Measurements from ENCODE around the gene FHIT.

The FHIT gene

DNA sequence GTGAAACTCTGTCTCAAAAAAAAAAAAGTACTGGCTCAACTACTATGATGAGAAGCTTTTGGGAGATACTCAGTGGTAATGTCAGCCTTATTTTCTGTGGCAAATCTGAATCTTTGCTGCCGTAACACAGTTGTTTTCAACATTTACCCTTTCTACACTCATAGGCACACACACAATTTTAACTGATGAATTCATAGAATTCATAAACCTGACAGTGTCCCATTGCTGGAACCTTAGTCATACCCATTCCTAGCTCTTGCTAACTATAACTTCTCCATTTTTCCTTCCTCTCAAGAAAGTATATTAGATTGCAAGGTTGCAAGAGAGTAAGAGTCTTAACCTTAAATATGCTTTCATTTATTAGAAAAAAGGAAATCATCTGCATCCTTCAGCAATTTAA, 496.6 kb downstream of the FHIT start:
- no peak for DNase-seq

DNA sequence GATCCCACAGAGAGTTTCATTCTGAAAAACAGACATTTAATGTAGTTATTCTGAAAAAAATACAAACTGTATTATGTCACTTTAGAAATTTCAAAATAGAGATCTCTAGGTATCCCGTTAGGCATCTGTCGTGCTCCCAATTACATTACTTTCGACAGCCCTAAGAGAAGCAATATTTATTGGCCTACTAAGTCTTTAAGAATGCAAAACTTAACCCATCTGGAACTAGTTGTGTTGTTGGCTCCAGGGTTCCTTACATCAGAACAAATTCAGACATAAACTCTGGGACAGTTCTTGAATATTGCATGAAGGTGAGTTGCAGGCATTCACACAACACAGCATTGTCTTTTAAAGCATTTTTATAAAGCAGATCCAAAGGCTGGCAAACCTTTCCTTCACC, 498.4 kb downstream of the FHIT start:
- DNase-seq: no peak

DNA sequence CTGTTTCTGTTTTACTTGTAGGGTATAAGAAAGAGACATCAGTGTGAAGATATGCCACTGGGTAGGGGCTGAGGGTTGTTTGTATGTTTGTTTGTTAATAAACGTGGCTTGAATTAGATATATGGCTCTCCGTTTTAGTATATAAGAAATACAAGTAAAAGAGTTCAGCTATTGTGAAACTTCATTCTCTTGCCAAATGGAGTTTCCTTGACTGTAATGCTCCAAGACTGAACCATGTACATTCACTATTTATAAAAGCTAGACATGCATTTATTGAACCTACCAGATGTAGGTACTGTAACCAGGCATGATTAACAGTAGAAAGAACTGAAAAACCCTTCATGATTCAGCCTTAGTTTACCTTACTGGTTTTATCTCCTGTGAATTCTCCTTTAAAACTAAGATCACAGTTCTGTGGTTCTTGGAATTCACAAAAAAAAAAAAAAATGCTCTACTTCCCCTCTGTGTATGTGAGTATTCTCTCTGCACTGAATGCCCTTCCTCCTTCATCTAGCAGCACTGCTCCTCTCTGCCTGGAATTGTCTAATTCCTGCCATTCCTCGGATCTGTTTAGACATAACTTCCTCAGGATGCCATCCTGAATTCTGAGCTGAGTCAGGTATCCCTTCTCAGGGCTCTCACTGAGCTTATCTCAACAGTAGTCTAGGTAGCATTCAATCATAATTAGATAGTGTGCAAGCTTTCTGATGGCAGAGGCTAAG, 504.4 kb downstream of the FHIT start:
- no peak for DNase-seq

DNA sequence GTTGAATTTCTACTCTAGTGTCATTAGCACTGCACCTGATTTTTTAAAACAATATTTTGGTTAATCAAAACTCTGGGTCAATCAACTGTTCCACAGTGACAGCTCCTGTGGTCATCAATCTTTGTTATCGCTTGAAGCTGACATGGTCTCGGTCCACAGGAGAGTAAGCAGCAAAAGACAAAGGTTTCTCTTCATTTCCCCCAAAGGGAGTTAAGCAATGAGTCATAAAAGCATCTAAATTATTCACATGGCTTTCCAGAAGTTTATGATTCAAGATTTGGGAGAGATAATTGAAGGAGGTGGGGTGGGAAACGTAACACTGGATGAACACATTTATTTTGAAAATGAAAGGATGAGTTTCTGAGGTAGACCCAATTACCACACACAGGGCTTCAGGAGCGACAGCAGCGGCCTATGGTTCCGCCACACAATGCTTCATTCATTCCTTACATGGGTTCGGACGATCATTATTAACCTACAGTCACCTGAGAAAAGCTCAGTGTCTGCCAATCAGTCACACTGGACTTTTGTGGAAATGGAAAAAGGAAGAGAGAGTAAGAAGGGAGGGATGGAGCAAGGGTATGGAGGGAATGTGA, 505.1 kb downstream of the FHIT start:
- no peak for DNase-seq

DNA sequence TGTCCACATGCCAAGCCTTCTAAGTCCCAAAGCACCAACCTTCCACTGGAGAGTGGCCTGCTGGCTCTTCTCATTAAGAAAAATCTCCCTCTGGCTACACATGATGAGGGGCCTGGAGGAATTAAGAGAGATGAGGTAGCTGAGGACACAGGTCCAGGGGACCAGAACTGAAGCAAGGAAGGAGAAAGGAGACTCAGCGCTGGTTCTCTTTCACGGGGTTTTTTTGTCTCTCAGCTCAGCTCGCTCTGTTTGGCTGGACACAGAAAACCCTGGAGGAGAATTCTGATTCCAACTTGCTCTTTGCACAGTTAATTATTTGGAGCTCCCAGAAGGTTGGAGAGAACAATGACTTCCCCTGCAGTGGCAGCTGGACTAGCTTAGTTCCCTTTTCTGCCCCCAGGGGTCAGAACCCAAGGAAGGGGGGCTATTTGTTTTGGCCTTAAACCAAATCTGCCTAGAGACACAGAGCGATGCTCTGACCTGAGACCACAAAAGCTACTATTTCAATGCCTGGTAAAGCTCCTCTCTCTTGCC, 507.6 kb downstream of the FHIT start:
- peak; percentile 62 to 86 for DNase-seq

DNA sequence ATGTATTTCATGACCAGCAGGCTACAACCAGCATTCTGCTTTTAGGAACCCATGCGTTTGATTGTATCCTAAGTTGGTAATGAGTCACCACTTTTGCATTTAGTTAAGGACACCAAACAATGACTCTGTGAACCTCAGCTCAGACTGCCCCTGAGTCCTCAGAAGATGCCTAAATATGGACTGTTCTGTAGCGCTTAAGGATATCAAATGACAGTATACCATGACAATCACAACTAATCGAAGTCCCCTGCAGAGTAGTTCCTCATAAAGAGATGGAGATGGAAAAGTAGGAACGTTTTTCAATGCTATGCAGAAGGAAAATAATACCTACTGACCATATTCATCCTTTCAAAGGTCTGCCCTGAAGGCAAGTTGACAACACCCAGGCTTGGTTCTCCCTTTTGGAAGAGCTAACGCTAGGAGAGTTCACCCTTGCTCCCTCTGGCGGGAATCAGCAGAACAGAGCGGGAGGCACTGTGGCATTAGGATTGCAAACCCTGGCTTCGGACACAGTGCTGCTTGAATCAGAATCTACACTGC, 508.6 kb downstream of the FHIT start:
- DNase-seq: no peak

DNA sequence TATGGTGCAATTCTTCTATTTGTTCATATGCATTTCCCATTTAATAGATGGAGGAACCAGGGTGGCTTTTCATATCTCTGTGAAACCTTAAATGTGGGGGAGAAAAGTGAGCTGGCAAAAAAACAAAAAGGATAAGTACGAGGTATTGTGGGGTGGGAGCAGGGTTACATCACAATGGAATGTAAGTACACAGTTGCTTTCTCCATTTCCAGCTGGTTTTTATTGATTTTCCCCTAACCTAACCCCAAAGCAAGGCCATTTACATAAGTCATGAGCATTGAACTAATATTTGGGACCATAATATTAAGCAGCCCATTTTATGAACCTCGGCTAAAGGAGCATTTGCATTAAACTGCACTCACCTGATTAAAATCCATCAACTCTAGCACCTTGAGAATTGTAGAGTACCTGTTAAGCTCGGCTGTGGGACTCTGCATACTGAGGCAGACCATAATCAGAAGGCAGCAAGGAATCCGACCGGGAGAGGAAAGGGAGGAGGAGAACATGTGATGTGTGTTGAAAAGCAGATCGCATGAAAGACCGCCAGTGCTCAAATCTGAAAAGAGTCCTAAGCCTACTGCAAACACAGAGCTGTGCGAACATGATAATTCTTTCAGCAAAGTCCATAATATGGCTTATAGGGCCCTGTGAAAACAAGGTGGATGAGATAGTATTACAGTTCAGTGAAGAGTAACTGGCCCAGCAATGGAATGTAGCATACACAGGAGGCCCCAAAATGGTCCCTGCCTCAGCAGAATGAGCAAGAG, 513.4 kb downstream of the FHIT start:
- DNase-seq: no peak

DNA sequence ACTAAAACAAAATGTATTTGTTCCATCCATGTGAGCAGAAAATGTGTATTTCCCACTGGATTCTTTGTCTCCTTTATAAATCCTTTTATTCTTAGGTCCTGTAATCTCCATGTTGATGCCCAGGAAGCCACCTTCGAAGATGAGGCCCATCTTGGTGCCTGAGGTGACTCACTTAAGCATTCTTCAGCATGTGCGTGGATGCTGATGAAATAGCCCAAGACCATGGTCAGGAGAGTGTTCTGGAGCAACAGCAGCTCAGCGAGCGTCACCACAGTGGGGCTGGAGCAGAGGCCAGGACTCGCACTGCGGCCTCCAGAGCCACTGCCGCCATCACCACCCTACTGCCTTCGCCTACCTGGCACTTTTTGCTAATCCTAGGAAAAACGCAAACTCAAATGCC, 520.9 kb downstream of the FHIT start:
- DNase-seq: no peak

DNA sequence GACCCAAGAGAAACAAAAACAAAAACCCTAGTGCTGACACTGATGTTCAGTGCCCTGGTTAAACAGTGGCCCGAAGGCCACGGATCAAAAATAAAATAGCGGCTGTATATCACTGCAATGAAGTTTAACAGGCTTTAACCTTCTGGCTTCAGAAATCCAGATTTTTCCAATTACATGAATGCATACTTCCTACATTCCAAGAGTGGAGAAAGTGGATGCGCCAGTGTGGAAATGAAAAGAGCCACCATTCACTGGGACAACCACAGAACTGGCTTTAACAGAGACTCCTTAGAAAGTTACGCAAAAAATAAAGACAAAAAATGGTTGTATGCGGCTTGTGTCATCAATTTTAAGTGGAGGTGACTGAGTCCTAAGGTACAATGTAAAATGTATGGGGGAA, 522.2 kb downstream of the FHIT start:
- no peak for DNase-seq

DNA sequence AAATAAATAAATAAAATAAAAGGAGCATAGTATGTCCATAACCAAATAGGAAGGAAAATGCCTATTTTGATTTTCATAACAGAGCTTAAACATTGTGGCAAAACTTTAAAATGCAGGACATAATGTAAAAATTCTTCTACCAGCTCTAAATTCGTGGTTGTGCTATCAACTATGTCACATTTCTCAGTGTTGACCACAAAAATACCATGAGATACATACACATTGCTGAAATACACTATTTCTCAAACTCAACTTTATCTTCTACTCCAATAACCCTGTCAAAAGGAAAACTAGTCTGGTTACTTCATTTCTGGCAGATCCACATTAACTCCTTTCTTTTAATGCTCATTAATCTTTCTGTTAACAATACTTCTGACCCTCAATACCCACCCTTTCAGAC, 523.2 kb downstream of the FHIT start:
- DNase-seq: no peak

DNA sequence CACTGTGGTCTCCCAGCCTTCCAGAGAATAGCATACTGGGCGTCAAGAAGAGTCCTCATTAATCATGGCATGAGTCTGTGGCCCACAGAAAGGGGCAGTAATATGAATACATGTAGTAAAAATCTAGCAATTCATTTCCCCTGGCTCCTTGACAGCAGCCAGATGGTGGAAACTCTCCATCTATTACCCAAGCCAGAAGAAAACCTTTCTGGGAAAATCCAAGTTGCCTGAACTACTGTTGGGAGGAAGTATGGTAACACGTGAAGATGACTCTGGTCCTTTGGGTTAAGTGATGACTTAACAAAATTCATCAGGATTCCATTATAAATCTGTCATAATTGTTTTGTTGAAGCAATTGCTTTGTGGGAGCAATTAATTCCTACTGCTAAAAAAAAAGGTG, 530.5 kb downstream of the FHIT start:
- no peak for DNase-seq

DNA sequence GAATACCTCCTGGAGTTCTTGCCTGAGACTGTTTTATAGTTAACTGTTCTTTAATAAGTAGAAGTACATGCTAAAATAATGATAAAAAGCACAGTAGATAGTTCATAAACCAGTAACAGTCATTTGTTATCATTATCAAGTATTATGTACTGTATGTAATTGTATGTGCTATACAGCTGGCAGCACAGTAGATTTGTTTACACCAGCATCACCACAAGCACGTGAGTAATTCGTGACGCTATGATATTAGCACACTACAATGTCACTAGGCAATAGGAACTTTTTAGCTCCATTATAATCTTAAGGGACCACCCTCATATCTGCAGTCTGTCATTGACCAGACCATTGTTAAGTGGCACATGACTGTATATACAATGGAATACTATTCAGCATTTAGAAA, 534.7 kb downstream of the FHIT start:
- no peak for DNase-seq

DNA sequence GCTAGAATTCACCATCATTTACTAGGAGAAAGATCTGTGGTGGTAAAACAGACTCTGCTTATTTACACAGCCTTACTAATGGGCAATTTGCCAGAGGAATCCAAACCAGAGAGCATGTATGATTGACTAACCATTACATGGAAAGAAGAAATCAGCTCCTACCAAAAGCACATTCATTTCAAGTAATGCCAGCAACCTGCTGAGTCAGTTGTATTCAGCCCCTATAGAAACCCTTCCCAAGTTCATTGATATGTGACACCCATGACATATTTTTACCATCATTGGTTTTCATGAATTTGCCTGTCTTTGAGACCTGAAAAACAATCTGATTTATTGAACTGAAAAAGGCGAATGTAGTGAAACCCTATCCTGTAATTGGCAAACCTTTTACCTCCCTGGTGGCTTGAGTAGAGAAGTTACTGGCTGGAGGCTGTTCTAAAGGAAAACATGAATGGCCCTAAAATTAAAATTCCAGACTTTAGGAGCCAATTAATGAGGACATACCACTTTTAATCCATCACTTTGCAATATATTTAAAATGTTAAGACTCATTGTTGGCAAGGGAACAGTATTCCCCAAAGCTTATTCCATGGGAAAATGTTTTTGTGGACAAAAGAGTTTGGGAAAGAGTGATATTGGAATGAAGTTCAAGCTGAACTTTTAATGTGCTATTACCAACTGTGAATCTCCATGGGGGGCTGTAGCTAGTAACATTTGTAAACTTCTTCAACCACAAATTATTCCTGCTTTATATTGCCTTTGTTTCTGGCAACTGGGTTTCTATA, 542.9 kb downstream of the FHIT start:
- peak; percentile 19 to 60 for DNase-seq

DNA sequence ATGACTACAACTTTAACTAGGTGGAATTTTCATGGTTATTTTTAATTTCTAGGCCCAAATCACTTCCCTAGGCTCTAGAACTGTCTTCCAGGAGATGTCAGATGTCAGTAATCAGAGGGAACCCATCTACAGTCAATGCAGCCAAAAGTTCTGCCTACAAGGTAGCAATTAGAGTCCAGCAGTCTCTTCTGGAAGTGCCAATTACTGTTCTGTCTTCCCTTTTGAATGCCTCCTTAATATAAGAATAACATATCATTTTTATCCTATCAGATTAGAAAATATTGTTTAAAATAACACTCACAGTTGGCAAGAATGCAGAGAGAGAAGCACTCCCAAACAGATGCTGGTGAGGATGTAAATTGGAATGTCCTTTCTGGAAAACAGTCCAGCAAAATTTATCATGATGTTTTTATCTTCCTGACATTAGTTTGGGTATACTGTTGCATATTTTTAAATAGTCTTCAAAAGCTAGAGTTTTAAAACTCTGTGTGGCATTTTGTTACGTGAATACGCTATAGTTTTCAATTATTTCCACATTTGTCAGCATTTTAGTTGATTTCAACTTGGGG, 543.7 kb downstream of the FHIT start:
- no peak for DNase-seq

DNA sequence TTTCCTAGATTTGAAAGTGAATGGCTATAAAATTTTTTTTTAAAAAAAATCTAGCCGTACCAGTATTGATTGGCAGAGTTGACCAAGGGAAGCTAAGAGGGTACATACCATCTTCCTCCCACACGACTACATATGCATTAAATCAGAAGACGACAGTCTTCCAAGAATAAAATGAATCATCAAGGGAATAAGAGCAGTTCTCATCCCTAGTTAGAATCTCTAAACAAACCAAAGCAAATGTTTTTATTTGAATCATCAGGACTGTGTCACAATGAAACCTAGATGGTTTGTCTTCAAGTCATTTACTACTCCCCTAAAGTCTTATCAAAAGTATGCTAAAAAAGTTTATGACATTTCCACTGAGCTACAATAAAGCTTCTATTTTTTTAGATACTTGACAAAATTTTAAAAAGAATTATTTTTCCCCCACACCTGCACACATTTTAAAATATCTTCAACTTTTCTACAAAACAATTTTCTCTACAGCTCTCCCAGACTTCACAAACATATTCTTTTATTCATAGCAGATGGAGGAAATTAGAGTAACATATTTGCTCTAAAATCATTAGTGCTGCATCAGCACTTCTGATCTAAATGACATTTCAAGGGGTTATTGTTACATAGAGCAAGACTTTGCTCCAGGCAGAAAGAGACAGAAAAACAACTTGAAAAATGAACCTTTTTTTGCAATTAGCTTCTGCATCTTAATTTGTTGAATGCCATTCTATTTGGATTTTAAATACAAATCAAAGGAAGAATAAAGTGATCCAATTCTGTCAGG, 547.1 kb downstream of the FHIT start:
- DNase-seq: no peak

DNA sequence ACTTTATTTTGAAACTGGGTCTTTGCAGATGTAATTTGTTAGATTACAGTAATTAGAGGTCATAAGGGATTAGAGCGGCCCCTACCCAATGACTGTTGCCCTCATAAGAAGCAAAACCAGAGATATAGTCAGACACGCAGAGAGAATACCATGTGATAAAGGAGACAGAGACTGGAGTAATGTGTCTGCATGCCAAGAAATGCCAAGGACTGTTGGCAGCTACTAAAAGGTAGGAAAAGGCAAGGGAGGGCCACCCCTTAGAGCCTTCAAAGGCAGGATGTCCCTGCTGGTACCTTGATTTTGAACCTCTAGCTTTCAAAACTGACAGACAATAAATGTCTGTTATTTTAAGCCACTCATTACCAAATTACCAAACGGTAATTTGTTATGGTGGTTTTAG, 548.2 kb downstream of the FHIT start:
- no peak for DNase-seq

DNA sequence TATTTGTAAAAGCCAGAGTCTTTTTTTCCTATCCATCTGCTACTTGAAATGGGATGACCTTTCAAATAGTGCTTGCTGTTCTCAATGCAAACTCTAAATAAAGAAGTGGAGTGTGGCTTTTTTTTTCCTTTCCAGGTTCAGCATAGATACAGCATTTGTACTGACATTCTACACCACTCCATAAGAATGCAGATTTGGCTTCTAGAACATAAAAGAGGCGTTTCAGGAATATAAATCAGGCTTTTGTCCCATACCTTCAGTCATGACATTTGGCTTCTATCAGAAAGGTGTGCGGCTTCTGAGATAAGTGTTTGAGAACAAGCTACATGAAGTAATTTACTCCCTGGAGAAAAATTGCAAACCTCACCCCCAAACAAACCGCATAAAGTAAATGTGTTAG, 553.1 kb downstream of the FHIT start:
- no peak for DNase-seq

DNA sequence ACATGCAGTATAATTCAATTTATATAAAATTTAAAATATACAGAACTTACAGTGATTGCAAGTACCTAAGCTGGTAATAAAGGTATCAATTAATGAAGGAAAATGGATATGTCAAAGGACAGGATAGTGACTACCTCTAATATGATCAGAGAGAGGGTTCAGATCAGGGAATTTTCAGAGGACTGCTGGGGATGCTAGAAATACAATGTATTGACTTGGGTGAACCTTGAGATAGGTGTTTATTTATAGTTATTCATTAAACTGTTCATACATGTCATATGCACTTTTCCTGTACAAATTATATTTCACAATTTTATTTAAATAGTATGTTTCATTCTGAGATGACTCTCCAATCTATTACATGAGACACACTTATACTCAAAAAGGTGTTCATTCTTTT, 554.1 kb downstream of the FHIT start:
- no peak for DNase-seq

DNA sequence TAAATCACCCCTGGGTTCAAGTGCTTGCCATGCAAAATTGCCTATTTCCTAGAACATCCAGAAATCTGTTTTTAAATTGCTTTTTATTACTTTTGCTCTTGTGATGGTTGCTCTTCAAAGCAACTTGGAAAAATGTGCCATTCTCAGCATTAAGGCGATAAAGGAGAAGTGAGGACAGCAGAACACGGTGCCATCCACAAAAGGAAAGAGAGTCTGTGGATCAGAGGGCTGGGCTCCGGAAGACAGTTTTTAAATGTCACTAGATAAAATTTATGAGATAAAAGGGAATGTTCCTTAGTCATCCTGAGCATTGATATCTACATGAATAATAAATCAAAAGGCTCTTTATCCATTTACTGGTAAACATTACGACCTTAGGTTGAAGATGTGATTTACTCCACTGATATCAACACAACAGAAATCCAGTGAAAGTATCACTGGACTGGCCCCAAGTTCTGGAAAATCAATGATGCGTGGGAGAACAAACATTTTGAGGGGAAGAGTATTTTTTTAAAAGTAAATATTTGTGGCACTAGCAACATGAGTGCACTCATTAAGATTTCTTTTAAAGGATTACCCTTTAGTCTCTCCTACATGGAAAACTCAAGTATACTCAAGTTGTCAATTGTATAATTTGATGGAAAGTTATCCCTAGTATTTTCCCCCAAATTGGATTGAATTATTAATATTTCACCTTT, 554.7 kb downstream of the FHIT start:
- DNase-seq: no peak

DNA sequence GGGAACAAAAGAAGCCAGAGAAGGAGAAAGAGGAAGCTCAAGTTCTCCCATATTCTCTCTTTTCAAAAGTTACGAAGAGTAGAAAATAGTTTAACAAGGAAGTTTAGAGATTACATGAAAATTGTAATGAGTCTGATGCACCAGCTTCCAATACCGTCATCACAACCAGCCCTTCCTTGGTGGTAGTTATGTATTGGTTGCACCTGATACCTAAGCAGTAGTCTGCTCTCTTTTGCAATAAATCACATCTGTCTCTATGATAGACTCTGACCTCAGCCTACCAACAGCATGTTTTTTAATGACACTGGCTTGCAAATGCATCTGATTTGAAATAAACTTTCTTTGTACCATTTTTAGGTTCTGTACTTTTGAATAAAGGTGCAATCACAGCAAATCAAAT, 575.8 kb downstream of the FHIT start:
- no peak for DNase-seq

DNA sequence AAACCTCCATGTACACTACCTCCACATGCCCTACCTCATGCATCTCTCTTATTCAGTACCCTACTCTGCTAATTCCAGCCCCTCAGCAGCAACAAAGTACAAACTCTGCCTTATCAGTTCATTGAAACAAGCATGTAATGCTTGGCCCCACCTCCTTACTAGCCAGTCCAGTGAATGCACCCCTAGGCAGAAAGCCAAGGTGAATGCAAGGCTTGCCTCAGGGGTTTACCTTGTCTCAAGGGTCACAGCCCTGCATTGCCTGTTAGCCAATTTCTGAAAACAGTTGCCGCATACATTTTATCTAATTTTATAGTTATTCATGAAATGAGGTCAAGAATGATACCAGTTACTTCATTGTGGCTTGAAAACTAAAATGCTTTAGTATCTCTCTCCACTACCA, 576.4 kb downstream of the FHIT start:
- DNase-seq: no peak
